Measurements from ENCODE around the gene MACF1.
"Not testable (repeated sequence)": the region's sequence is repeated elsewhere in the genome, so short reads cannot be mapped to it uniquely, and the experiment has no call there.

MACF1 gene

GRCh38 chr1:39515131-39516086, 310.9 kb downstream of the MACF1 start:
- not testable (repeated sequence) for H3K4me3 ChIP-seq (ENCODE audit: low read depth, low read length); DNase-seq (ENCODE audit: low read depth)

GRCh38 chr1:39516841-39517240, 312.3 kb downstream of the MACF1 start:
- not testable (repeated sequence) for H3K4me3 ChIP-seq (ENCODE audit: low read depth, low read length); DNase-seq (ENCODE audit: low read depth)

- H3K4me3 ChIP-seq (ENCODE audit: low read depth, low read length): not testable (repeated sequence)
These were observed 313.4 kb downstream of the MACF1 start for GRCh38 chr1:39517936-39518335.

GRCh38 chr1:39519376-39519775, 314.9 kb downstream of the MACF1 start:
- not testable (repeated sequence) for H3K4me3 ChIP-seq (ENCODE audit: low read depth, low read length); DNase-seq (ENCODE audit: low read depth)

More at GRCh38 chr1:39517936-39518335, 313.4 kb downstream of the MACF1 start:
- not testable (repeated sequence) for DNase-seq (ENCODE audit: low read depth)

- not testable (repeated sequence) for H3K4me3 ChIP-seq (ENCODE audit: low read depth, low read length); DNase-seq (ENCODE audit: low read depth)
These were observed 317.7 kb downstream of the MACF1 start for GRCh38 chr1:39522221-39522620.

GRCh38 chr1:39522661-39523567, 318.4 kb downstream of the MACF1 start:
- no peak for DNase-seq (ENCODE audit: low read depth)
- TF ChIP-seq CTCF (IDR thresholded peaks at IDR 0.05; ENCODE audit: low read depth, low read length) (no peak), MAX (IDR thresholded peaks at IDR 0.05; ENCODE audit: low read depth, low read length) (no peak), POLR2A (IDR thresholded peaks at IDR 0.05; ENCODE audit: extremely low read depth, insufficient read length) (no peak), MYC (IDR thresholded peaks at IDR 0.05; ENCODE audit: low read depth, low read length) (no peak)
- H3K4me3 ChIP-seq (ENCODE audit: low read depth, low read length): no peak overlapping the region

GRCh38 chr1:39524171-39524570, 319.7 kb downstream of the MACF1 start:
- DNase-seq (ENCODE audit: low read depth): no peak

More at GRCh38 chr1:39524171-39524570, 319.7 kb downstream of the MACF1 start:
- TF ChIP-seq MAX (IDR thresholded peaks at IDR 0.05; ENCODE audit: low read depth, low read length): no peak
- TF ChIP-seq MYC (IDR thresholded peaks at IDR 0.05; ENCODE audit: low read depth, low read length): no peak
- no peak for TF ChIP-seq POLR2A (IDR thresholded peaks at IDR 0.05; ENCODE audit: extremely low read depth, insufficient read length)
- TF ChIP-seq CTCF (IDR thresholded peaks at IDR 0.05; ENCODE audit: low read depth, low read length): no peak
- H3K4me3 ChIP-seq (ENCODE audit: low read depth, low read length): no peak overlapping the region

Measured in NB4 (cell line).